NB4 (cell line): Measurements from ENCODE around the gene PPCDC.

Experiments used
- POLR2A ChIP-seq: IDR thresholded peaks from 2 replicates; pipeline ENCODE4 v1.6.1; 2011; ENCODE audit warnings: mild to moderate bottlenecking; ENCODE audit not compliant: insufficient read length; ENCODE audit errors: extremely low read depth
- TF ChIP-seq, protein P1 (sequence below): IDR thresholded peaks from 2 replicates; pipeline ENCODE4 v1.6.1; 2011; ENCODE audit warnings: low read depth, low read length
- TF ChIP-seq, protein P2 (sequence below): IDR thresholded peaks from one replicate; pipeline ENCODE4 v1.5.1; 2012; ENCODE audit warnings: low read depth, low read length

DNA sequence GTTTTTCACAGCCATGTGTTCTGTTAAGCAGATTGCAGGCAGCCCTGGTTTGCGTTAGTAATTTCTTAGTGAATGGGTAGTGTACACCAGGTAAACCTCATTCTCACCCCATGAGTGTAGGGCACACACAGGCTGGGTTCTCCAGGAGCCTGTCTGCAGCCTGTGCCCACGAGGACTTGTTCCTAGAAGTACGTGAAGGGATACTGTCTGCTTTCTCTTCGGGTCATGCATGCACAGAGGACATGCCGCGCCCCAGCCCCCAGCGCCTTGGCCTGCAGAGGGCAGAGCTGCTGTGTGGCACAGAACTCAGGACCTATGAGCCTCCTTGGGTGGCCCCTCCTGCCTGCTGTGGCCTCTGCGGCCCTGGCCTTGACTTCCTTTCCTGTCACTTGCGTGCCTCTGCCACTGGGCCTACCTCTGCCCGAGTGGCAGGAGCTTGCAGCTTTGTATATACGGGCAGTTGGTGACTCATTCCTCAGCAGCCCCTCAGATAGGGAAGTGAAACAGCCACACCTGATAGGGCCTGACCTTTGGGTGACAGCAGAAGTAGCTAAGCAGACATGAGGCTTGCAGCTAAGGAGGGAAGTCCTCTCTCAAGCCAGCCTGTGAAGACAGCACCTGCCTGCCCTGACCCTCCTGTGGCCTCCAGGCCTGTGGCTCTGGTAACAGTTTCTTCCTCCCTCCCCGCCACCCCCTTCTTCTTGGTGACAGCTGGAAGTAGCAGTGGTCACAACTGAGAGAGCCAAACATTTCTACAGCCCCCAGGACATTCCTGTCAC lies 19.5 kb downstream of the PPCDC start:
- TF ChIP-seq, protein P1, sequence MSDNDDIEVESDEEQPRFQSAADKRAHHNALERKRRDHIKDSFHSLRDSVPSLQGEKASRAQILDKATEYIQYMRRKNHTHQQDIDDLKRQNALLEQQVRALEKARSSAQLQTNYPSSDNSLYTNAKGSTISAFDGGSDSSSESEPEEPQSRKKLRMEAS: peak; percentile 80
- TF ChIP-seq, protein P2, sequence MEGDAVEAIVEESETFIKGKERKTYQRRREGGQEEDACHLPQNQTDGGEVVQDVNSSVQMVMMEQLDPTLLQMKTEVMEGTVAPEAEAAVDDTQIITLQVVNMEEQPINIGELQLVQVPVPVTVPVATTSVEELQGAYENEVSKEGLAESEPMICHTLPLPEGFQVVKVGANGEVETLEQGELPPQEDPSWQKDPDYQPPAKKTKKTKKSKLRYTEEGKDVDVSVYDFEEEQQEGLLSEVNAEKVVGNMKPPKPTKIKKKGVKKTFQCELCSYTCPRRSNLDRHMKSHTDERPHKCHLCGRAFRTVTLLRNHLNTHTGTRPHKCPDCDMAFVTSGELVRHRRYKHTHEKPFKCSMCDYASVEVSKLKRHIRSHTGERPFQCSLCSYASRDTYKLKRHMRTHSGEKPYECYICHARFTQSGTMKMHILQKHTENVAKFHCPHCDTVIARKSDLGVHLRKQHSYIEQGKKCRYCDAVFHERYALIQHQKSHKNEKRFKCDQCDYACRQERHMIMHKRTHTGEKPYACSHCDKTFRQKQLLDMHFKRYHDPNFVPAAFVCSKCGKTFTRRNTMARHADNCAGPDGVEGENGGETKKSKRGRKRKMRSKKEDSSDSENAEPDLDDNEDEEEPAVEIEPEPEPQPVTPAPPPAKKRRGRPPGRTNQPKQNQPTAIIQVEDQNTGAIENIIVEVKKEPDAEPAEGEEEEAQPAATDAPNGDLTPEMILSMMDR: peak; percentile 83
- TF ChIP-seq POLR2A: no peak
